DND-41 (cell line): ENCODE measurements around the gene OGT.

Experiments
- ATAC-seq: fragments of 200-7000 bp; cut with Tn5 transposase; 3 replicates; pipeline ENCODE4 v1.9.1; 2021; ENCODE audit warnings: low read depth; ENCODE audit not compliant: insufficient read depth
- DNase-seq: peaks from one replicate; pipeline ENCODE4 v3.0.0-alpha.2; 2020
- H2AFZ ChIP-seq: 2 replicates; pipeline ENCODE4 v1.6.0; 2012; ENCODE audit warnings: low read depth, low read length
- H3K27ac ChIP-seq: 2 replicates; pipeline ENCODE4 v1.5.1; 2012; ENCODE audit warnings: low read length, inconsistent platforms
- H3K27me3 ChIP-seq: fragments of 200-600 bp; sonication (generic); 2 replicates; pipeline ENCODE4 v1.6.0; 2012; ENCODE audit warnings: low read length, mild to moderate bottlenecking, inconsistent platforms; ENCODE audit not compliant: insufficient read depth, poor library complexity
- H3K36me3 ChIP-seq: 2 replicates; pipeline ENCODE4 v1.5.1; 2012; ENCODE audit warnings: low read length, inconsistent platforms; ENCODE audit not compliant: insufficient read depth
- H3K4me1 ChIP-seq: 2 replicates; pipeline ENCODE4 v1.5.1; 2012; ENCODE audit warnings: mild to moderate bottlenecking, low read length; ENCODE audit not compliant: insufficient read depth
- H3K4me2 ChIP-seq: 2 replicates; pipeline ENCODE4 v1.6.0; 2012; ENCODE audit warnings: mild to moderate bottlenecking, moderate library complexity, low read length, inconsistent platforms; ENCODE audit not compliant: insufficient read depth
- H3K4me3 ChIP-seq, 2 experiments: fragments of 200-600 bp in 1 of 2; shearing (Covaris generic) in 1 of 2; 2 replicates each; pipeline ENCODE4 v1.5.1; 2012 to 2016; ENCODE audit warnings: inconsistent platforms in 2 of 2, low read length in 2 of 2, mild to moderate bottlenecking in 2 of 2, low read depth in 1 of 2, moderate library complexity in 1 of 2
- H3K79me2 ChIP-seq: 2 replicates; pipeline ENCODE4 v1.6.0; 2012; ENCODE audit warnings: low read length, inconsistent platforms; ENCODE audit not compliant: insufficient read depth
- H3K9ac ChIP-seq: 2 replicates; pipeline ENCODE4 v1.6.0; 2012; ENCODE audit warnings: low read depth, mild to moderate bottlenecking, inconsistent platforms, low read length, moderate library complexity
- H3K9me3 ChIP-seq: 2 replicates; pipeline ENCODE4 v1.5.1; 2012; ENCODE audit warnings: low read length, moderate library complexity, mild to moderate bottlenecking, inconsistent platforms; ENCODE audit not compliant: insufficient read depth, severe bottlenecking
- H4K20me1 ChIP-seq: 2 replicates; pipeline ENCODE4 v1.6.0; 2012; ENCODE audit warnings: low read length; ENCODE audit not compliant: insufficient read depth
- CTCF ChIP-seq: IDR thresholded peaks from 2 replicates; pipeline ENCODE4 v1.5.1; 2012; ENCODE audit warnings: borderline replicate concordance, low read length, moderate library complexity, mild to moderate bottlenecking; ENCODE audit not compliant: poor library complexity, severe bottlenecking; ENCODE audit errors: extremely low read depth
- EZH2 ChIP-seq: IDR thresholded peaks from 3 replicates; pipeline ENCODE4 v1.6.1; 2012; ENCODE audit warnings: borderline replicate concordance, low read depth, mild to moderate bottlenecking, moderate library complexity, low read length, inconsistent platforms; ENCODE audit not compliant: severe bottlenecking

OGT gene

GRCh38 chrX:71532753-71533425, at the start of gene OGT:
OGT (plus strand) TSS chrX:71533104; CDS start chrX:71533300, 196 bp downstream.
- Histone ChIP-seq H2AFZ (peak within 1 kb of the TSS; percentile 71), H3K27ac (peak within 1 kb of the TSS; percentile 98), H3K79me2 (peaks cover 56% of the 10 kb centered on the region), H3K4me1 (peaks cover 42% of the 10 kb centered on the region), H3K9ac (peak within 1 kb of the TSS; percentile 81), H3K4me2 (peak within 1 kb of the TSS; percentile 92), H4K20me1 (peaks cover 36% of the 10 kb centered on the region), H3K36me3 (peaks cover 12% of the 10 kb centered on the region), H3K27me3 (no peaks in the 10 kb centered on the region), H3K4me3 (peak within 1 kb of the TSS; percentile 51 to 70; a peak in 3 of 4 replicates), H3K9me3 (no peaks in the 10 kb centered on the region)
- DNase-seq (peak; percentile 96), ATAC-seq (peak; percentile 86)
- TF ChIP-seq EZH2: no peak
- no peak for TF ChIP-seq CTCF

- Histone ChIP-seq H3K9me3 (no peaks in the 10 kb centered on the region), H3K79me2 (no peaks in the 10 kb centered on the region), H3K27ac (no peak overlapping the region), H3K4me2 (no peak overlapping the region), H3K9ac (no peak overlapping the region), H2AFZ (no peak overlapping the region), H3K4me3 (no peak overlapping the region), H3K36me3 (no peaks in the 10 kb centered on the region), H3K4me1 (no peaks in the 10 kb centered on the region), H4K20me1 (no peaks in the 10 kb centered on the region), H3K27me3 (no peaks in the 10 kb centered on the region)
- no peak for TF ChIP-seq EZH2
- TF ChIP-seq CTCF: no peak
- DNase-seq (no peak), ATAC-seq (no peak)
Observed at GRCh38 chrX:71487814-71488213, 45.1 kb upstream of the OGT start.

GRCh38 chrX:71489540-71489939, 43.4 kb upstream of the OGT start:
- no peaks in the 10 kb centered on the region for H3K79me2 ChIP-seq
- ATAC-seq (no peak), DNase-seq (no peak)
- H4K20me1 ChIP-seq: no peaks in the 10 kb centered on the region
- no peak overlapping the region for H3K4me2 ChIP-seq
- H2AFZ ChIP-seq: no peak overlapping the region
- TF ChIP-seq CTCF (no peak), EZH2 (no peak)
- H3K9ac ChIP-seq: no peak overlapping the region
- no peaks in the 10 kb centered on the region for H3K27me3 ChIP-seq
- no peaks in the 10 kb centered on the region for H3K9me3 ChIP-seq
- H3K36me3 ChIP-seq: no peaks in the 10 kb centered on the region
- H3K4me3 ChIP-seq: no peak overlapping the region
- no peaks in the 10 kb centered on the region for H3K4me1 ChIP-seq
- H3K27ac ChIP-seq: no peak overlapping the region
